ENCODE results near the gene SLC9A5. TPM values are rescaled to one million over a fixed set of nuclear protein-coding genes. Genes with fewer than 3 reads are reported as not detected.
A peak's percentile ranks its signal among the peaks of the same experiment; 100 is the strongest.

SLC9A5 gene
- total RNA-seq, 2 experiments from 2014 or later = 2.7 to 4.2 TPM

DNA sequence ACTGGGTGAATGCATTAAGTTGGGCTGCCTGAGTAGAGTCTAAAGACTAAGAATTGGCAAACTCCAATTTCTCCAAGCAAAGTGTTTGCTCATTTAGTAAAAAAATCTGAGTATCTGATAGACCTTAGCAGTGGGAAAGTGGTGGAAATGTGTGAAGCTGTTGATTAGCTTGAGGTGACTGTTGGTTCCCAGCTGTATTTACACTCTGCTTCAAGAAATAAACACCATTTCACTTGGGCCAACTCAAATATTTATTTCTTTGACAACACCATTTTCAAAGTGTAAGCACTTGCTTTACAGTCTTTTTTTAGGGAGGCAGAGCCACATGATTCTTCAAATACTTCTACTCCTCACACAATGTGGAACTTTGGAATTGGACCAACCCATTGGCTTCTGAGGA is 69.1 kb downstream of the SLC9A5 start:
- Histone ChIP-seq H3K4me3 (ENCODE audit: low read depth, low read length, poor library complexity, severe bottlenecking) (no peak overlapping the region), H3K36me3 (ENCODE audit: insufficient read depth, low read length) (no peaks in the 10 kb centered on the region), H4K20me1 (ENCODE audit: insufficient read depth, low read length) (no peaks in the 10 kb centered on the region), H2AFZ (ENCODE audit: low read length) (no peak overlapping the region), H3K79me2 (ENCODE audit: insufficient read depth, low read depth, low read length) (no peaks in the 10 kb centered on the region), H3K9me3 (ENCODE audit: low read length) (no peaks in the 10 kb centered on the region), H3K27ac (ENCODE audit: low read depth, low read length, poor library complexity, severe bottlenecking) (no peak overlapping the region), H3K4me2 (ENCODE audit: low read length) (no peak overlapping the region), H3K4me1 (ENCODE audit: insufficient read depth, low read length, poor library complexity, severe bottlenecking) (peaks cover 5% of the 10 kb centered on the region), H3K9me2 (ENCODE audit: insufficient read depth, low read length) (no peaks in the 10 kb centered on the region)
- intact Hi-C loops (cut with micrococcal nuclease; ENCODE audit: unreplicated experiment) = no loop called here
- ChIA-PET POLR2A (interaction anchor here (0.6 kb wide), 1 partner anchor 934 kb away, joined by 5 read pairs; no protein-coding TSS in a partner anchor), CTCF (ENCODE audit: unreplicated experiment) (no interaction called here)
- BruUV-seq (replicated peaks) = no TSS peak
- no peak for DNase-seq (ENCODE audit: low spot score)
- no peak for TF ChIP-seq EZH2phosphoT487 (IDR thresholded peaks at IDR 0.05; ENCODE audit: borderline replicate concordance, low read depth, low read length)
- TF ChIP-seq, protein P1, sequence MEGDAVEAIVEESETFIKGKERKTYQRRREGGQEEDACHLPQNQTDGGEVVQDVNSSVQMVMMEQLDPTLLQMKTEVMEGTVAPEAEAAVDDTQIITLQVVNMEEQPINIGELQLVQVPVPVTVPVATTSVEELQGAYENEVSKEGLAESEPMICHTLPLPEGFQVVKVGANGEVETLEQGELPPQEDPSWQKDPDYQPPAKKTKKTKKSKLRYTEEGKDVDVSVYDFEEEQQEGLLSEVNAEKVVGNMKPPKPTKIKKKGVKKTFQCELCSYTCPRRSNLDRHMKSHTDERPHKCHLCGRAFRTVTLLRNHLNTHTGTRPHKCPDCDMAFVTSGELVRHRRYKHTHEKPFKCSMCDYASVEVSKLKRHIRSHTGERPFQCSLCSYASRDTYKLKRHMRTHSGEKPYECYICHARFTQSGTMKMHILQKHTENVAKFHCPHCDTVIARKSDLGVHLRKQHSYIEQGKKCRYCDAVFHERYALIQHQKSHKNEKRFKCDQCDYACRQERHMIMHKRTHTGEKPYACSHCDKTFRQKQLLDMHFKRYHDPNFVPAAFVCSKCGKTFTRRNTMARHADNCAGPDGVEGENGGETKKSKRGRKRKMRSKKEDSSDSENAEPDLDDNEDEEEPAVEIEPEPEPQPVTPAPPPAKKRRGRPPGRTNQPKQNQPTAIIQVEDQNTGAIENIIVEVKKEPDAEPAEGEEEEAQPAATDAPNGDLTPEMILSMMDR (conservative IDR thresholded peaks at IDR 0.05; ENCODE audit: low read length) = no peak

Small RNA genes lying within 50 kb of the gene (microRNA-seq; reads per million reads assigned to microRNA genes)
- gene MIR328 (ENCODE audit: borderline replicate concordance) = 89.4 reads per million, percentile 56 among the genes with 10 or more reads in this experiment

Small RNA genes lying within 50 kb of the gene (small RNA-seq; reads per million reads assigned to genes)
- gene MIR328 = not detected

Other genes with a start within 250 kb of the SLC9A5 start
- 93.5 and 187 TPM in 2 replicates for gene CBFB, start 219.8 kb upstream of the SLC9A5 start, total RNA-seq (2014; rRNA removed; shearing (Covaris generic))
- gene CBFB, start 219.8 kb upstream of the SLC9A5 start, total RNA-seq (2022) = 151 and 154 TPM in 2 replicates
- gene PHAF1, start 139.0 kb upstream of the SLC9A5 start, total RNA-seq (2014; rRNA removed; shearing (Covaris generic)) = 12.6 and 16.8 TPM in 2 replicates
- 11.8 and 13.9 TPM in 2 replicates for gene PHAF1, start 139.0 kb upstream of the SLC9A5 start, total RNA-seq (2022)
- 1.1 and 2.7 TPM in 2 replicates for gene B3GNT9, start 98.0 kb upstream of the SLC9A5 start, total RNA-seq (2014; rRNA removed; shearing (Covaris generic))
- gene B3GNT9, start 98.0 kb upstream of the SLC9A5 start, total RNA-seq (2022) = 2.7 TPM in 2 replicates
- 11.3 and 11.6 TPM in 2 replicates for gene TRADD, start 89.1 kb upstream of the SLC9A5 start, total RNA-seq (2014; rRNA removed; shearing (Covaris generic))
- 15.4 and 16.7 TPM in 2 replicates for gene TRADD, start 89.1 kb upstream of the SLC9A5 start, total RNA-seq (2022)
- gene FBXL8, start 89.0 kb upstream of the SLC9A5 start, total RNA-seq (2014; rRNA removed; shearing (Covaris generic)) = 5.8 and 7.3 TPM in 2 replicates
- gene FBXL8, start 89.0 kb upstream of the SLC9A5 start, total RNA-seq (2022) = 10.4 and 12.2 TPM in 2 replicates
- 8.1 and 12.8 TPM in 2 replicates for gene HSF4, start 84.2 kb upstream of the SLC9A5 start, total RNA-seq (2014; rRNA removed; shearing (Covaris generic))
- 16.2 and 17.0 TPM in 2 replicates for gene HSF4, start 84.2 kb upstream of the SLC9A5 start, total RNA-seq (2022)
- 1.1 and 2.2 TPM in 2 replicates for gene NOL3, start 78.4 kb upstream of the SLC9A5 start, total RNA-seq (2014; rRNA removed; shearing (Covaris generic))
- 4.1 and 4.4 TPM in 2 replicates for gene NOL3, start 78.4 kb upstream of the SLC9A5 start, total RNA-seq (2022)
- 18.0 and 22.9 TPM in 2 replicates for gene MATCAP1, start 65.0 kb upstream of the SLC9A5 start, total RNA-seq (2014; rRNA removed; shearing (Covaris generic))
- gene MATCAP1, start 65.0 kb upstream of the SLC9A5 start, total RNA-seq (2022) = 39.6 and 42.3 TPM in 2 replicates
- not detected in 2 replicates for gene EXOC3L1, start 58.8 kb upstream of the SLC9A5 start, total RNA-seq (2014; rRNA removed; shearing (Covaris generic))
- gene EXOC3L1, start 58.8 kb upstream of the SLC9A5 start, total RNA-seq (2022) = not detected in 2 replicates
- 139 and 157 TPM in 2 replicates for gene E2F4, start 56.8 kb upstream of the SLC9A5 start, total RNA-seq (2014; rRNA removed; shearing (Covaris generic))
- 108 and 124 TPM in 2 replicates for gene E2F4, start 56.8 kb upstream of the SLC9A5 start, total RNA-seq (2022)
- 7.7 and 7.8 TPM in 2 replicates for gene ELMO3, start 49.8 kb upstream of the SLC9A5 start, total RNA-seq (2014; rRNA removed; shearing (Covaris generic))
- gene ELMO3, start 49.8 kb upstream of the SLC9A5 start, total RNA-seq (2022) = 7.6 and 9.0 TPM in 2 replicates
- gene TMEM208, start 21.8 kb upstream of the SLC9A5 start, total RNA-seq (2014; rRNA removed; shearing (Covaris generic)) = 19.9 and 36.7 TPM in 2 replicates
- gene TMEM208, start 21.8 kb upstream of the SLC9A5 start, total RNA-seq (2022) = 22.5 and 26.4 TPM in 2 replicates
- gene FHOD1, start 1.5 kb upstream of the SLC9A5 start, total RNA-seq (2014; rRNA removed; shearing (Covaris generic)) = 16.0 and 16.5 TPM in 2 replicates
- gene FHOD1, start 1.5 kb upstream of the SLC9A5 start, total RNA-seq (2022) = 44.1 and 55.0 TPM in 2 replicates
- not detected in 2 replicates for gene PLEKHG4, start 30.6 kb downstream of the SLC9A5 start, total RNA-seq (2014; rRNA removed; shearing (Covaris generic))
- gene PLEKHG4, start 30.6 kb downstream of the SLC9A5 start, total RNA-seq (2022) = 0.51 and 1.3 TPM in 2 replicates
- gene KCTD19, start 77.8 kb downstream of the SLC9A5 start, total RNA-seq (2014; rRNA removed; shearing (Covaris generic)) = not detected in 2 replicates
- gene KCTD19, start 77.8 kb downstream of the SLC9A5 start, total RNA-seq (2022) = 0.17 and 1.4 TPM in 2 replicates
- gene LRRC36, start 77.8 kb downstream of the SLC9A5 start, total RNA-seq (2014; rRNA removed; shearing (Covaris generic)) = not detected in 2 replicates
- not detected in 2 replicates for gene LRRC36, start 77.8 kb downstream of the SLC9A5 start, total RNA-seq (2022)
- not detected in 2 replicates for gene TPPP3, start 144.5 kb downstream of the SLC9A5 start, total RNA-seq (2014; rRNA removed; shearing (Covaris generic))
- not detected in 2 replicates for gene TPPP3, start 144.5 kb downstream of the SLC9A5 start, total RNA-seq (2022)
- gene ZDHHC1, start 167.5 kb downstream of the SLC9A5 start, total RNA-seq (2014; rRNA removed; shearing (Covaris generic)) = not detected in 2 replicates
- gene ZDHHC1, start 167.5 kb downstream of the SLC9A5 start, total RNA-seq (2022) = not detected in 2 replicates
- gene HSD11B2, start 182.1 kb downstream of the SLC9A5 start, total RNA-seq (2014; rRNA removed; shearing (Covaris generic)) = not detected in 2 replicates
- not detected in 2 replicates for gene HSD11B2, start 182.1 kb downstream of the SLC9A5 start, total RNA-seq (2022)
- 13.5 and 24.4 TPM in 2 replicates for gene ATP6V0D1, start 232.2 kb downstream of the SLC9A5 start, total RNA-seq (2014; rRNA removed; shearing (Covaris generic))
- 34.0 and 38.0 TPM in 2 replicates for gene ATP6V0D1, start 232.2 kb downstream of the SLC9A5 start, total RNA-seq (2022)
- gene AGRP, start 234.6 kb downstream of the SLC9A5 start, total RNA-seq (2014; rRNA removed; shearing (Covaris generic)) = not detected in 2 replicates
- gene AGRP, start 234.6 kb downstream of the SLC9A5 start, total RNA-seq (2022) = 0.52 TPM in 1 of 2 replicates, not detected in the other

Measured in OCI-LY7 (cell line).